ENCODE measurements around the gene CXCR1. TPM values are rescaled to one million over a fixed set of nuclear protein-coding genes. Genes with fewer than 3 reads are reported as not detected.

Gene CXCR1
- polyA plus RNA-seq (2013, experiment 1 of 2) = not detected
- not detected for polyA plus RNA-seq (2013, experiment 2 of 2)

GRCh38 chr2:218166791-218167190 lies at the start of gene CXCR1:
TSS of gene CXCR1 (minus strand) at chr2:218166962. CDS start at chr2:218165211, 1,751 bp downstream.
- H3K9ac ChIP-seq (ENCODE audit: low read depth, low read length, poor library complexity) = no peak within 1 kb of the TSS
- no peak within 1 kb of the TSS for H3K4ac ChIP-seq (ENCODE audit: low read length)
- peaks cover 0 to 21% (median 0%) of the 10 kb centered on the region in 3 experiments for H3K27me3 ChIP-seq (ENCODE audit: control insufficient read depth in 3 of 3, insufficient read depth in 3 of 3, low read depth in 1 of 3, low read length in 3 of 3)
- H4K8ac ChIP-seq (ENCODE audit: low read depth, low read length) = no peak within 1 kb of the TSS
- H3K9me3 ChIP-seq (replicated peaks in 1 of 2; ENCODE audit: control insufficient read depth in 2 of 2, insufficient read depth in 1 of 2, low read depth in 1 of 2, low read length in 2 of 2) = no peaks in the 10 kb centered on the region
- H2AK5ac ChIP-seq (ENCODE audit: low read depth, low read length) = no peak within 1 kb of the TSS
- no peak within 1 kb of the TSS for H2AFZ ChIP-seq (ENCODE audit: low read length)
- no peak within 1 kb of the TSS for H3K14ac ChIP-seq (ENCODE audit: low read length)
- no peak within 1 kb of the TSS for H3K23ac ChIP-seq (ENCODE audit: low read depth, low read length, poor library complexity)
- no peaks in the 10 kb centered on the region for H3K36me3 ChIP-seq (replicated peaks in 1 of 2; ENCODE audit: control insufficient read depth in 2 of 2, insufficient read depth in 2 of 2, low read length in 2 of 2)
- H3K4me2 ChIP-seq (ENCODE audit: insufficient read depth, low read length, poor library complexity, severe bottlenecking) = no peak within 1 kb of the TSS
- H3K4me3 ChIP-seq (ENCODE audit: low read length in 2 of 2) = no peak within 1 kb of the TSS
- no peak within 1 kb of the TSS for H2BK12ac ChIP-seq (ENCODE audit: low read length)
- no CpG with 5 or more reads among the region's 3 CpGs for WGBS, 2 donors (ENCODE audit: extremely low coverage in 2 of 2, insufficient read length in 2 of 2, insufficient replicate concordance in 1 of 2)
- no peak within 1 kb of the TSS for H4K91ac ChIP-seq (ENCODE audit: low read depth, low read length, poor library complexity)
- no peak within 1 kb of the TSS for H3K27ac ChIP-seq (replicated peaks; ENCODE audit: low read length)
- H3K4me1 ChIP-seq (ENCODE audit: control insufficient read depth in 2 of 2, insufficient read depth in 1 of 2, low read depth in 1 of 2, low read length in 2 of 2) = no peaks in the 10 kb centered on the region
- H2BK15ac ChIP-seq (ENCODE audit: low read length) = no peak within 1 kb of the TSS
- no peaks in the 10 kb centered on the region for H3K79me1 ChIP-seq (ENCODE audit: low read depth, low read length)
- H2BK120ac ChIP-seq (ENCODE audit: low read depth, low read length) = no peak within 1 kb of the TSS
- H3K18ac ChIP-seq (ENCODE audit: low read length) = no peak within 1 kb of the TSS
- no peak within 1 kb of the TSS for H2BK5ac ChIP-seq (ENCODE audit: low read length)
- DNase-seq (ENCODE audit: low spot score) = no peak

GRCh38 chr2:218216336-218216673 lies 49.5 kb upstream of the CXCR1 start:
- Histone ChIP-seq H3K4ac (ENCODE audit: low read length) (no peak overlapping the region), H2BK5ac (ENCODE audit: low read length) (no peak overlapping the region), H2BK15ac (ENCODE audit: low read length) (no peak overlapping the region), H4K91ac (ENCODE audit: low read depth, low read length, poor library complexity) (no peak overlapping the region), H3K9ac (ENCODE audit: low read depth, low read length, poor library complexity) (no peak overlapping the region), H2AFZ (ENCODE audit: low read length) (peak overlapping the region; percentile 91), H3K18ac (ENCODE audit: low read length) (no peak overlapping the region), H3K4me2 (ENCODE audit: insufficient read depth, low read length, poor library complexity, severe bottlenecking) (peak overlapping the region; percentile 70), H2BK120ac (ENCODE audit: low read depth, low read length) (no peak overlapping the region), H3K4me3 (ENCODE audit: low read length in 2 of 2) (peak overlapping the region; percentile 90 to 100), H3K23ac (ENCODE audit: low read depth, low read length, poor library complexity) (no peak overlapping the region), H3K9me3 (replicated peaks in 1 of 2; ENCODE audit: control insufficient read depth in 2 of 2, insufficient read depth in 1 of 2, low read depth in 1 of 2, low read length in 2 of 2) (no peaks in the 10 kb centered on the region), H3K27me3 (ENCODE audit: control insufficient read depth in 3 of 3, insufficient read depth in 3 of 3, low read depth in 1 of 3, low read length in 3 of 3) (no peaks in the 10 kb centered on the region), H4K8ac (ENCODE audit: low read depth, low read length) (peak overlapping the region; percentile 67), H3K14ac (ENCODE audit: low read length) (no peak overlapping the region), H3K27ac (replicated peaks; ENCODE audit: low read length) (no peak overlapping the region), H3K36me3 (replicated peaks in 1 of 2; ENCODE audit: control insufficient read depth in 2 of 2, insufficient read depth in 2 of 2, low read length in 2 of 2) (peaks cover 0 to 22% of the 10 kb centered on the region in 2 donors), H2BK12ac (ENCODE audit: low read length) (no peak overlapping the region), H2AK5ac (ENCODE audit: low read depth, low read length) (no peak overlapping the region), H3K79me1 (ENCODE audit: low read depth, low read length) (peaks cover 7% of the 10 kb centered on the region), H3K4me1 (ENCODE audit: control insufficient read depth in 2 of 2, insufficient read depth in 1 of 2, low read depth in 1 of 2, low read length in 2 of 2) (peaks cover 2 to 4% of the 10 kb centered on the region in 2 donors)
- DNase-seq (ENCODE audit: low spot score) = no peak
- no CpG with 5 or more reads among the region's 9 CpGs for WGBS, 2 donors (ENCODE audit: extremely low coverage in 2 of 2, insufficient read length in 2 of 2, insufficient replicate concordance in 1 of 2)

GRCh38 chr2:218214116-218214515 lies 47.4 kb upstream of the CXCR1 start:
- DNase-seq (ENCODE audit: low spot score) = no peak
- no peak overlapping the region for H2AFZ ChIP-seq (ENCODE audit: low read length)
- no peak overlapping the region for H3K23ac ChIP-seq (ENCODE audit: low read depth, low read length, poor library complexity)
- H3K27me3 ChIP-seq (ENCODE audit: control insufficient read depth in 3 of 3, insufficient read depth in 3 of 3, low read depth in 1 of 3, low read length in 3 of 3) = no peaks in the 10 kb centered on the region
- no peak overlapping the region for H3K18ac ChIP-seq (ENCODE audit: low read length)
- no peak overlapping the region for H4K8ac ChIP-seq (ENCODE audit: low read depth, low read length)
- H3K14ac ChIP-seq (ENCODE audit: low read length) = no peak overlapping the region
- H3K4me2 ChIP-seq (ENCODE audit: insufficient read depth, low read length, poor library complexity, severe bottlenecking) = no peak overlapping the region
- peaks cover 0 to 2% of the 10 kb centered on the region in 2 donors for H3K9me3 ChIP-seq (replicated peaks in 1 of 2; ENCODE audit: control insufficient read depth in 2 of 2, insufficient read depth in 1 of 2, low read depth in 1 of 2, low read length in 2 of 2)
- H4K91ac ChIP-seq (ENCODE audit: low read depth, low read length, poor library complexity) = no peak overlapping the region
- H3K4me1 ChIP-seq (ENCODE audit: control insufficient read depth in 2 of 2, insufficient read depth in 1 of 2, low read depth in 1 of 2, low read length in 2 of 2) = peaks cover 0 to 4% of the 10 kb centered on the region in 2 donors
- no peak overlapping the region for H2AK5ac ChIP-seq (ENCODE audit: low read depth, low read length)
- peaks cover 0 to under 1% of the 10 kb centered on the region in 2 donors for H3K36me3 ChIP-seq (replicated peaks in 1 of 2; ENCODE audit: control insufficient read depth in 2 of 2, insufficient read depth in 2 of 2, low read length in 2 of 2)
- no peak overlapping the region for H3K9ac ChIP-seq (ENCODE audit: low read depth, low read length, poor library complexity)
- no peak overlapping the region for H3K4ac ChIP-seq (ENCODE audit: low read length)
- no peak overlapping the region for H2BK12ac ChIP-seq (ENCODE audit: low read length)
- H2BK5ac ChIP-seq (ENCODE audit: low read length) = no peak overlapping the region
- no peak overlapping the region for H2BK120ac ChIP-seq (ENCODE audit: low read depth, low read length)
- H2BK15ac ChIP-seq (ENCODE audit: low read length) = no peak overlapping the region
- WGBS, 2 donors (ENCODE audit: extremely low coverage in 2 of 2, insufficient read length in 2 of 2, insufficient replicate concordance in 1 of 2) = no CpG with 5 or more reads among the region's 1 CpG
- no peak overlapping the region for H3K4me3 ChIP-seq (ENCODE audit: low read length in 2 of 2)
- H3K79me1 ChIP-seq (ENCODE audit: low read depth, low read length) = peaks cover 5% of the 10 kb centered on the region
- no peak overlapping the region for H3K27ac ChIP-seq (replicated peaks; ENCODE audit: low read length)

GRCh38 chr2:218209078-218209477 lies 42.3 kb upstream of the CXCR1 start:
- Histone ChIP-seq H2AK5ac (ENCODE audit: low read depth, low read length) (no peak overlapping the region), H3K4me1 (ENCODE audit: control insufficient read depth in 2 of 2, insufficient read depth in 1 of 2, low read depth in 1 of 2, low read length in 2 of 2) (no peaks in the 10 kb centered on the region), H3K9ac (ENCODE audit: low read depth, low read length, poor library complexity) (no peak overlapping the region), H3K36me3 (replicated peaks in 1 of 2; ENCODE audit: control insufficient read depth in 2 of 2, insufficient read depth in 2 of 2, low read length in 2 of 2) (no peaks in the 10 kb centered on the region), H3K23ac (ENCODE audit: low read depth, low read length, poor library complexity) (no peak overlapping the region), H3K27me3 (ENCODE audit: control insufficient read depth in 3 of 3, insufficient read depth in 3 of 3, low read depth in 1 of 3, low read length in 3 of 3) (no peaks in the 10 kb centered on the region), H3K79me1 (ENCODE audit: low read depth, low read length) (no peaks in the 10 kb centered on the region), H3K4me2 (ENCODE audit: insufficient read depth, low read length, poor library complexity, severe bottlenecking) (no peak overlapping the region), H3K18ac (ENCODE audit: low read length) (no peak overlapping the region), H4K8ac (ENCODE audit: low read depth, low read length) (no peak overlapping the region), H4K91ac (ENCODE audit: low read depth, low read length, poor library complexity) (no peak overlapping the region), H2BK12ac (ENCODE audit: low read length) (no peak overlapping the region), H2BK120ac (ENCODE audit: low read depth, low read length) (no peak overlapping the region), H3K4ac (ENCODE audit: low read length) (no peak overlapping the region), H3K9me3 (replicated peaks in 1 of 2; ENCODE audit: control insufficient read depth in 2 of 2, insufficient read depth in 1 of 2, low read depth in 1 of 2, low read length in 2 of 2) (peaks cover 0 to 2% of the 10 kb centered on the region in 2 donors), H2AFZ (ENCODE audit: low read length) (no peak overlapping the region), H3K4me3 (ENCODE audit: low read length in 2 of 2) (no peak overlapping the region), H2BK5ac (ENCODE audit: low read length) (no peak overlapping the region), H3K27ac (replicated peaks; ENCODE audit: low read length) (no peak overlapping the region), H2BK15ac (ENCODE audit: low read length) (no peak overlapping the region), H3K14ac (ENCODE audit: low read length) (no peak overlapping the region)
- WGBS, 2 donors (ENCODE audit: extremely low coverage in 2 of 2, insufficient read length in 2 of 2, insufficient replicate concordance in 1 of 2) = no CpG with 5 or more reads among the region's 3 CpGs
- DNase-seq (ENCODE audit: low spot score) = no peak
